ENCODE data around the gene PIBF1. TPM values are rescaled to one million over a fixed set of nuclear protein-coding genes. Genes with fewer than 3 reads are reported as not detected.

The PIBF1 gene
- total and polyA plus RNA-seq, 4 donors = 3.1 to 18.3 (median 6.5) TPM

DNA sequence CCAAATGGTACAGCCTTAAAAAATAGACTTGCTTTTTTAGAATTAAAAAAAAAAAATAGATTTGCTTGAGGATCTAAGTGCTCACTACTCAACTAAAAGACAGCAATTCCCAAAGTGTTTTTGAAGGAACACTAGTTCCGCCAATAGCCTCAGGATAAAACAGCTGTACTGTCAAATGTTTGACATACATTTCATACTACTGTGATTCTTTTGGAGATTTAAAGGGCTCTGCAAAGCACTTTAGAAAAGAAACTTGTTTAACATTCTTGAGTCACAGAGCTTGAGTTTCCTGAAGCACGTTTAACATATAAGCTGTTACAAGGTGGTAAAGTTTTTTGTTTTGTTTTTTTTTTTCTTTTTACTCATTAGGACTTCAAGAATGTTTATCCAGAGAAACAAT, 253.7 kb downstream of the PIBF1 start:
- DNase-seq (ENCODE audit: low spot score) = no peak

DNA sequence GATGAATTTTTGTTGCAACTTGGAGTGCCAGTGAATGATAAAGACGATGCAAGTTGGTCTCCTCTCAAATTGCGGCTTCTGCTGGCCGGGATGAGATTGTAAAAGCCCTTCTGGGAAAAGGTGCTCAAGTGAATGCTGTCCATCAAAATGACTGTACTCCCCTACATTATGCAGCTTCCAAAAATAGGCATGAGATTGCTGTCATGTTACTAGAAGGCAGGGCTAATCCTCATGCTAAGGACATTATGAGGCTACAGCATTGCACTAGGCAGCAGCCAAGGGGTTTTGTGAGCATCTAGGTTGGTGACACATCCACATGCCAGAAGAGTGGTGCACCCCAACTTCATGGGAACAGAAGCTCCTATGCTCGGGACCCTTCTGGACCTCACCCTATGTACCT, 254.6 kb downstream of the PIBF1 start:
- 94% methylated on average over 4 of the region's 4 CpGs for WGBS
- Histone ChIP-seq H3K36me3 (ENCODE audit: control insufficient read depth in 4 of 4, insufficient read depth in 3 of 4, low read depth in 1 of 4, low read length in 3 of 4) (no peaks in the 10 kb centered on the region), H3K27me3 (ENCODE audit: control insufficient read depth in 4 of 4, insufficient read depth in 4 of 4, low read length in 3 of 4) (no peaks in the 10 kb centered on the region), H3K4me1 (ENCODE audit: control insufficient read depth in 4 of 4, insufficient read depth in 4 of 4, low read length in 3 of 4) (peaks cover 0 to 3% (median 0%) of the 10 kb centered on the region in 4 donors), H3K9me3 (ENCODE audit: control insufficient read depth in 4 of 4, low read length in 3 of 4) (no peaks in the 10 kb centered on the region), H3K4me3 (ENCODE audit: low read depth in 1 of 3, low read length in 3 of 3) (no peak overlapping the region), H3K9ac (ENCODE audit: low read depth in 1 of 2, low read length in 2 of 2) (no peak overlapping the region), H3K27ac (ENCODE audit: low read depth in 1 of 2, low read length in 2 of 2) (no peak overlapping the region)
- DNase-seq (ENCODE audit: low spot score) = no peak
- TF ChIP-seq, protein P1, sequence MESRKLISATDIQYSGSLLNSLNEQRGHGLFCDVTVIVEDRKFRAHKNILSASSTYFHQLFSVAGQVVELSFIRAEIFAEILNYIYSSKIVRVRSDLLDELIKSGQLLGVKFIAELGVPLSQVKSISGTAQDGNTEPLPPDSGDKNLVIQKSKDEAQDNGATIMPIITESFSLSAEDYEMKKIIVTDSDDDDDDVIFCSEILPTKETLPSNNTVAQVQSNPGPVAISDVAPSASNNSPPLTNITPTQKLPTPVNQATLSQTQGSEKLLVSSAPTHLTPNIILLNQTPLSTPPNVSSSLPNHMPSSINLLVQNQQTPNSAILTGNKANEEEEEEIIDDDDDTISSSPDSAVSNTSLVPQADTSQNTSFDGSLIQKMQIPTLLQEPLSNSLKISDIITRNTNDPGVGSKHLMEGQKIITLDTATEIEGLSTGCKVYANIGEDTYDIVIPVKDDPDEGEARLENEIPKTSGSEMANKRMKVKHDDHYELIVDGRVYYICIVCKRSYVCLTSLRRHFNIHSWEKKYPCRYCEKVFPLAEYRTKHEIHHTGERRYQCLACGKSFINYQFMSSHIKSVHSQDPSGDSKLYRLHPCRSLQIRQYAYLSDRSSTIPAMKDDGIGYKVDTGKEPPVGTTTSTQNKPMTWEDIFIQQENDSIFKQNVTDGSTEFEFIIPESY (IDR thresholded peaks at IDR 0.05) = no peak
- TF ChIP-seq EGR1 (IDR thresholded peaks at IDR 0.05; ENCODE audit: low read depth in 2 of 2) = no peak
- no peak for TF ChIP-seq NR2F2 (IDR thresholded peaks at IDR 0.05)
- TF ChIP-seq, protein P2, sequence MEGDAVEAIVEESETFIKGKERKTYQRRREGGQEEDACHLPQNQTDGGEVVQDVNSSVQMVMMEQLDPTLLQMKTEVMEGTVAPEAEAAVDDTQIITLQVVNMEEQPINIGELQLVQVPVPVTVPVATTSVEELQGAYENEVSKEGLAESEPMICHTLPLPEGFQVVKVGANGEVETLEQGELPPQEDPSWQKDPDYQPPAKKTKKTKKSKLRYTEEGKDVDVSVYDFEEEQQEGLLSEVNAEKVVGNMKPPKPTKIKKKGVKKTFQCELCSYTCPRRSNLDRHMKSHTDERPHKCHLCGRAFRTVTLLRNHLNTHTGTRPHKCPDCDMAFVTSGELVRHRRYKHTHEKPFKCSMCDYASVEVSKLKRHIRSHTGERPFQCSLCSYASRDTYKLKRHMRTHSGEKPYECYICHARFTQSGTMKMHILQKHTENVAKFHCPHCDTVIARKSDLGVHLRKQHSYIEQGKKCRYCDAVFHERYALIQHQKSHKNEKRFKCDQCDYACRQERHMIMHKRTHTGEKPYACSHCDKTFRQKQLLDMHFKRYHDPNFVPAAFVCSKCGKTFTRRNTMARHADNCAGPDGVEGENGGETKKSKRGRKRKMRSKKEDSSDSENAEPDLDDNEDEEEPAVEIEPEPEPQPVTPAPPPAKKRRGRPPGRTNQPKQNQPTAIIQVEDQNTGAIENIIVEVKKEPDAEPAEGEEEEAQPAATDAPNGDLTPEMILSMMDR (IDR thresholded peaks at IDR 0.05; ENCODE audit: low read depth, low read length, missing input control) = no peak
- TF ChIP-seq RAD21 (IDR thresholded peaks at IDR 0.05) = no peak
- TF ChIP-seq FOXA1 (IDR thresholded peaks at IDR 0.05) = no peak

More for the DNA sequence above, 253.7 kb downstream of the PIBF1 start:
- Histone ChIP-seq H3K27me3 (ENCODE audit: control insufficient read depth in 4 of 4, insufficient read depth in 4 of 4, low read length in 3 of 4) (no peaks in the 10 kb centered on the region), H3K27ac (ENCODE audit: low read depth in 1 of 2, low read length in 2 of 2) (no peak overlapping the region), H3K9me3 (ENCODE audit: control insufficient read depth in 4 of 4, low read length in 3 of 4) (no peaks in the 10 kb centered on the region), H3K36me3 (ENCODE audit: control insufficient read depth in 4 of 4, insufficient read depth in 3 of 4, low read depth in 1 of 4, low read length in 3 of 4) (no peaks in the 10 kb centered on the region), H3K4me3 (ENCODE audit: low read depth in 1 of 3, low read length in 3 of 3) (no peak overlapping the region), H3K4me1 (ENCODE audit: control insufficient read depth in 4 of 4, insufficient read depth in 4 of 4, low read length in 3 of 4) (peaks cover 0 to 3% (median 0%) of the 10 kb centered on the region in 4 donors), H3K9ac (ENCODE audit: low read depth in 1 of 2, low read length in 2 of 2) (no peak overlapping the region)
- 82% methylated on average over 2 of the region's 2 CpGs for WGBS
- TF ChIP-seq, protein P2 (IDR thresholded peaks at IDR 0.05; ENCODE audit: low read depth, low read length, missing input control) = no peak
- TF ChIP-seq NR2F2 (IDR thresholded peaks at IDR 0.05) (no peak), EGR1 (IDR thresholded peaks at IDR 0.05; ENCODE audit: low read depth in 2 of 2) (no peak), HNF4G (IDR thresholded peaks at IDR 0.05) (no peak), RAD21 (IDR thresholded peaks at IDR 0.05) (no peak), FOXA2 (IDR thresholded peaks at IDR 0.05) (no peak), FOXA1 (IDR thresholded peaks at IDR 0.05) (no peak), JUND (IDR thresholded peaks at IDR 0.05) (no peak), RXRA (IDR thresholded peaks at IDR 0.05) (no peak), SP1 (IDR thresholded peaks at IDR 0.05) (no peak), TAF1 (conservative IDR thresholded peaks at IDR 0.05) (no peak)
- TF ChIP-seq, protein P1 (IDR thresholded peaks at IDR 0.05) = no peak
- TF ChIP-seq, protein P3, sequence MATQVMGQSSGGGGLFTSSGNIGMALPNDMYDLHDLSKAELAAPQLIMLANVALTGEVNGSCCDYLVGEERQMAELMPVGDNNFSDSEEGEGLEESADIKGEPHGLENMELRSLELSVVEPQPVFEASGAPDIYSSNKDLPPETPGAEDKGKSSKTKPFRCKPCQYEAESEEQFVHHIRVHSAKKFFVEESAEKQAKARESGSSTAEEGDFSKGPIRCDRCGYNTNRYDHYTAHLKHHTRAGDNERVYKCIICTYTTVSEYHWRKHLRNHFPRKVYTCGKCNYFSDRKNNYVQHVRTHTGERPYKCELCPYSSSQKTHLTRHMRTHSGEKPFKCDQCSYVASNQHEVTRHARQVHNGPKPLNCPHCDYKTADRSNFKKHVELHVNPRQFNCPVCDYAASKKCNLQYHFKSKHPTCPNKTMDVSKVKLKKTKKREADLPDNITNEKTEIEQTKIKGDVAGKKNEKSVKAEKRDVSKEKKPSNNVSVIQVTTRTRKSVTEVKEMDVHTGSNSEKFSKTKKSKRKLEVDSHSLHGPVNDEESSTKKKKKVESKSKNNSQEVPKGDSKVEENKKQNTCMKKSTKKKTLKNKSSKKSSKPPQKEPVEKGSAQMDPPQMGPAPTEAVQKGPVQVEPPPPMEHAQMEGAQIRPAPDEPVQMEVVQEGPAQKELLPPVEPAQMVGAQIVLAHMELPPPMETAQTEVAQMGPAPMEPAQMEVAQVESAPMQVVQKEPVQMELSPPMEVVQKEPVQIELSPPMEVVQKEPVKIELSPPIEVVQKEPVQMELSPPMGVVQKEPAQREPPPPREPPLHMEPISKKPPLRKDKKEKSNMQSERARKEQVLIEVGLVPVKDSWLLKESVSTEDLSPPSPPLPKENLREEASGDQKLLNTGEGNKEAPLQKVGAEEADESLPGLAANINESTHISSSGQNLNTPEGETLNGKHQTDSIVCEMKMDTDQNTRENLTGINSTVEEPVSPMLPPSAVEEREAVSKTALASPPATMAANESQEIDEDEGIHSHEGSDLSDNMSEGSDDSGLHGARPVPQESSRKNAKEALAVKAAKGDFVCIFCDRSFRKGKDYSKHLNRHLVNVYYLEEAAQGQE (IDR thresholded peaks at IDR 0.05) = no peak
- TF ChIP-seq, protein P4, sequence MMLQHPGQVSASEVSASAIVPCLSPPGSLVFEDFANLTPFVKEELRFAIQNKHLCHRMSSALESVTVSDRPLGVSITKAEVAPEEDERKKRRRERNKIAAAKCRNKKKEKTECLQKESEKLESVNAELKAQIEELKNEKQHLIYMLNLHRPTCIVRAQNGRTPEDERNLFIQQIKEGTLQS (IDR thresholded peaks at IDR 0.05) = no peak
- TF ChIP-seq, protein P5, sequence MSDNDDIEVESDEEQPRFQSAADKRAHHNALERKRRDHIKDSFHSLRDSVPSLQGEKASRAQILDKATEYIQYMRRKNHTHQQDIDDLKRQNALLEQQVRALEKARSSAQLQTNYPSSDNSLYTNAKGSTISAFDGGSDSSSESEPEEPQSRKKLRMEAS (IDR thresholded peaks at IDR 0.05) = no peak
